ENCODE data around the gene DSCAM. TPM values are rescaled to one million over a fixed set of nuclear protein-coding genes. Genes with fewer than 3 reads are reported as not detected.

DSCAM gene
- total RNA-seq, 3 donors from 2014 or later: not detected

DNA sequence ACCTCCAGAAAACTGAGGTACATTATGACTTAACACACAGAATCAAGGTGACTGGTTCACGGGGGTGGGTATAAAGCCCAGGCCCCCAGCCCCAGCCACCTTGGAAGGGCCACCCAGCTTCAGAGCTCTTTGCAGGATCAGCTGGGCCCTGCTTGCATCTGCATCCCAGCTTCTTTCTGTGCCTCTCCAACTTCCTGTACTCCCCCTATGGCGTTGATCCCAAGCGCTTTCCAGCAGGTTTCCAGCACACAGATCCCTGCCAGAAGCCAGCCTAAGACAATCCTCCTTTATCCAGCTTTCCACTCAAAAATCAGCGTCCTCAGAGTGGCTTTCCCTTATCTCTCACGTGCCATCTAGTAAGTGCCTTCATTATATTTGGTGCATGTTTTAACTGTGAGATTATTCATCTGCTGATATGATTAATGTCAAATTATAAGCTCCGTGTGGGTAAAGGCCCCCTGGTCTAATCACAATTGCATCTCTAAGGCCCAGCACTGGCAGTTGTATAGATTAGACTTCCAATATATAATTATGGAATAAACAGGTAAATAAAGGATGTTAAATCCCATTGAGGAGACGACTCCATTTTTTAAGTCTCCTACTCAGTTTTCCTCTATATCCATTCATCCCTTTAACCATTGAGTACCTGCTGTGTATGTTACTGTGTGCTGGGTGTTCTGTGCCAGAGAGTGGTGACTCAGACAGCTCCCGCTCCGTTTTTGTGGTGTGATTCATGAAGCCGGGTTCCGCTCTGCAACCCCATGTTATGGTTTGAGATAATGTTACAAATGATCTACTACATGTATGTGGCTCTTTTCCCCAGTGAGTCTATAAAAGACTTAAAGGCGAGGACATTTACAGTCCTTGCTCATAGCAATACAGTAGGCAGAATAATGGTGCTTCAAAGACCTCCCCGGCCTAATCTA is 592.2 kb downstream of the DSCAM start:
- H3K4me3 Mint-ChIP-seq: no peak overlapping the region
- DNase-seq: no peak
- H3K4me1 Mint-ChIP-seq (ENCODE audit: low read depth): no peaks in the 10 kb centered on the region
- no peaks in the 10 kb centered on the region for H3K27me3 Mint-ChIP-seq (ENCODE audit: low read depth)
- ATAC-seq: no peak
- no peaks in the 10 kb centered on the region for H3K36me3 Mint-ChIP-seq (ENCODE audit: insufficient read depth)
- peaks cover 3% of the 10 kb centered on the region for H3K9me3 Mint-ChIP-seq

DNA sequence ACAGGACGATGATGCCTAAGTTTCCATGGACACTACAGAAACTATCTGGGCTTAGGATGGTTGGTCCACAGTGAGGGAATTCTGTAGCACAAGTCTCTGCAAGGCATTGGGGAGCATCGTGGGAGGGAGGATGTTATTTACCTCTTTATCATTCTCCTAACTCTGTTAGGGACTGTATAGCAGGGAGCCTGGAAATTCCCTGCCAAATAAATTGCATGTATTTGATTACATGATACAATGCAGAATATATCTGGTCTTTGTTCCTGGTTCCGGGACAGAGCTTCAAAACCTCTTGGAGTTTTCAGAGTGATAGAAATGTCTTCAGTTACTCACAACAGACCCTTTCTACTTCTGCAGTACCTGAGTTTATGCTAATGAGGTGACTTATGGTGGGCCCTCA is 593.8 kb downstream of the DSCAM start:
- no peak for DNase-seq

DNA sequence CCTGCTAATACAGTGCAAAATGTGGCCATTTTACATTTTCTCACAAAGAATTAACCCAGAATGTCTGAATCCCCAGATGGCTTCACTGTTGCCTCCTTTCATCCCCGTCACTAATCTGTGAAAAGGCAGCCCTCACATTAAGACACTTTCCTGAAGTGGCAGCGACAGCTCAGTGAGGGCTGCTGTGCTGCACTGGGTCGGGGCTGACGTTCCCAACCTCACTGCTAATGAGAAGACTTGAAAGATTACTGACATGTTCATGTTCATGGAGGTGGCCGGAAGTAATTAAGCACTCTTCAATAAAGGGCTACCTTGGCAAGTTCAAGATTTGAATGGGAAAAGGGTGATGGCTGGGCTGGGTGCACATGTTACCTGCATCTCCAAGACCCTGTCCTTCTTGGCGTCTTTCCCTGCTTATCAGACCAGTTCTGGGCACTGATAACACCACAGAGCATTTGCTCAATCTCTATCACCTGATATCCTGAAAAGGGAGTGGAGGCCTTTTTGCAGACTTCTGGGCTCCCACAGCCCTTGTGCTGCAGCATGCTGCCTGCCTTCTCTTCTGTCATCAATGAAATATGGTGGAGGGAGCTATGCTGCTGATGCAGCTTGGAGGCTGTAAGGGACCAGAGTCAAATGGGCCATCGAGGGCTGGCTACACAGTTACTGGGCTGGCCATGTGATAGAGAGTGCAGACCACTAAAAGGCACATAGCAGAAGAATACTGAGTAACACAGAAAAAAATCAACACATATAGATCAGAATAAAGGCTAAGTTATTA is 596.3 kb downstream of the DSCAM start:
- DNase-seq (no peak), ATAC-seq (no peak)
- H3K9me3 Mint-ChIP-seq: peaks cover 3% of the 10 kb centered on the region
- H3K27me3 Mint-ChIP-seq (ENCODE audit: low read depth): no peaks in the 10 kb centered on the region
- no peaks in the 10 kb centered on the region for H3K36me3 Mint-ChIP-seq (ENCODE audit: insufficient read depth)
- H3K4me1 Mint-ChIP-seq (ENCODE audit: low read depth): no peaks in the 10 kb centered on the region
- H3K4me3 Mint-ChIP-seq: no peak overlapping the region

More for the DNA sequence above, 593.8 kb downstream of the DSCAM start:
- H3K4me3 Mint-ChIP-seq: no peak overlapping the region
- no peaks in the 10 kb centered on the region for H3K36me3 Mint-ChIP-seq (ENCODE audit: insufficient read depth)
- no peak for ATAC-seq
- H3K4me1 Mint-ChIP-seq (ENCODE audit: low read depth): no peaks in the 10 kb centered on the region
- peaks cover 3% of the 10 kb centered on the region for H3K9me3 Mint-ChIP-seq
- H3K27me3 Mint-ChIP-seq (ENCODE audit: low read depth): no peaks in the 10 kb centered on the region

DNA sequence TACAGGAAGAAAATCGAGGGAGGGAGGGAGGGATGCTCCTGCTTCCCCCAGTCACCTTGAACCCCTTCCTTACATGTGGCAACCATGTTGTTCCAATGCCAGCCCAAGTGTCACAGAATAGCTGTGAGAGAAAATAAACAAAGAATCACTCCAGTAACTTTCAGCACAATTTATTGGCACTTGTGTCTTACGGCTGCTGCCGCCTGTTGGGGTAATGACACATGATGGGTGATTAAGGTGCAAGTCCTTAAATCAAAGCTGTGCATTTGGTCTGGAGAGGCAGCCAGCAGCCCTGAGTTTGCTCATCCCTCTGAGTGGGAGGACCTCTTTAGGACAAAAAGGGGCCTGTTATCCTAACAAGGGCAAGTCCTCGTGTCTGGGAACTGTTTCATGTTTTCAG is 602.0 kb downstream of the DSCAM start:
- Mint-ChIP-seq H3K27me3 (ENCODE audit: low read depth) (peaks cover 1% of the 10 kb centered on the region), H3K36me3 (ENCODE audit: insufficient read depth) (no peaks in the 10 kb centered on the region), H3K9me3 (peaks cover 11% of the 10 kb centered on the region), H3K4me3 (no peak overlapping the region), H3K4me1 (ENCODE audit: low read depth) (no peaks in the 10 kb centered on the region)
- ATAC-seq (no peak), DNase-seq (no peak)

DNA sequence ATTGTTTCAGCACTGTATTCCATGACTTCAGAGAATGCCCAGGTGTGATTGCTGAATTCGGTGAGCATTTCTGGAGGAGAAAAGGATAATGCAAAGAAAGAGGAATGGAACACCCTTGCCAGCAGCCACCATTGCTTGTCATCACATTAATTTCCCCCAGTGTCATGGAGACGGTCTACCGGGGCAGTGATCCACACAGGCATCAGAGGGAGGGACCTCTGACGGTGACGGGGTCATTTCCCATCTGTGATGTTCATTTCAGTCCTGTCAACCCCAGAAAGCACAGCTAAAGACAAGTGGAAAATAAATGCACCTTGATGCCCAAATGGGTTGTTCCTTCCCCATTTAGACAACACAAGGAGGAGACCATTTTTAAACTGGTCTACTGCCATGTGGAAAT is 603.3 kb downstream of the DSCAM start:
- H3K36me3 Mint-ChIP-seq (ENCODE audit: insufficient read depth): no peaks in the 10 kb centered on the region
- ATAC-seq (no peak), DNase-seq (no peak)
- peaks cover 1% of the 10 kb centered on the region for H3K27me3 Mint-ChIP-seq (ENCODE audit: low read depth)
- peaks cover 11% of the 10 kb centered on the region for H3K9me3 Mint-ChIP-seq
- H3K4me1 Mint-ChIP-seq (ENCODE audit: low read depth): no peaks in the 10 kb centered on the region
- no peak overlapping the region for H3K4me3 Mint-ChIP-seq

DNA sequence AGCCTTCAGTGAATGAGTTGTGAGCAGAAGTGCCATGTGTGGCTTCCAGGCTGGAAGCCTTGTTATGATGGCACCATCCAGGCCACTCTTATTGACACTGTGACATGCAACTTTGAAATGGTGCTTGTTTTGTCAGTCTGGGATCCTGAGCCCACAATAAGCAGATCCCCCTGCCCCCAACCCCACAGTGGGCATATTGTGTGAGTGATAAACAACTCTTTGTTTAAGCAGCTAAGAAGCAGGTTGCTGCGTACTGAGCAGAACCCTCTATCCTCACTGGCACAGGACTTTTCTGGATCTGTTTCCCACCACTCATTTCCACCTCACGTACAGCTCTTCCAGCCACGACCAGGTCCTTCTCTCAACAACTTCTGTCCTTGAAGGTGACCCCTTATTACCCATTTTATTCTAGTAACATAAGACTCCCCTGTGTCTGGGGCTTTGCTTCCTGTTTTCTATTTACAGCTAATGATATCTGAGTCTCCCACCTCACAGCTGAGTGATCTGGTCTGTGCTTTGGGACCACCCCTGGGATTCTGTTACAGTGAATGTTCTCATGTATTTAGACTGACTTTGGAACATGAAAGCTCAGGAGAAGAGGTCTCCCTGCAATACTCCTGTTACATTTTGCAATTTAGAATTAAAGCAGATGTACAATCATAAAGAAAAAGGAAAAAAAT is 604.2 kb downstream of the DSCAM start:
- no peaks in the 10 kb centered on the region for H3K4me1 Mint-ChIP-seq (ENCODE audit: low read depth)
- H3K9me3 Mint-ChIP-seq: peaks cover 11% of the 10 kb centered on the region
- H3K36me3 Mint-ChIP-seq (ENCODE audit: insufficient read depth): no peaks in the 10 kb centered on the region
- DNase-seq (no peak), ATAC-seq (no peak)
- peaks cover 1% of the 10 kb centered on the region for H3K27me3 Mint-ChIP-seq (ENCODE audit: low read depth)
- no peak overlapping the region for H3K4me3 Mint-ChIP-seq

DNA sequence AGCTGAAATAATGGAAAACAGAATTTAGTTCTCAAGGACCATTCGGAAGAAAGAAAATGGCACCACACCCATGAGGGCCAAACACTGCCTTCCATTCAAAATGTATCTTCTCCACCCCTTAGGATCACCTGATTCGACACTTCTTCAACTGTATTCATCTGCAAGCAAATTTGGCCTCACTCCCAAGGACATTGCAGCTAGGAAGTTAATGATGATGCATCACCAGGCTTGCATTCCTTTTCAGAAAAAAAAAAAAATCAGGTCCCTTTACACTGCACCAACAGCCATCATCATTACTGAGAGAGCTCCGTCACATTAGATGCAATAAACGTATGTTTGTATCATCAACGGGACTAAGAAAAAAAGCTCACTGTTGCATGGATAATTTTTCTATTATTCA is 611.4 kb downstream of the DSCAM start:
- Mint-ChIP-seq H3K27me3 (ENCODE audit: low read depth) (peaks cover 1% of the 10 kb centered on the region), H3K4me3 (no peak overlapping the region), H3K9me3 (peaks cover 4% of the 10 kb centered on the region), H3K36me3 (ENCODE audit: insufficient read depth) (no peaks in the 10 kb centered on the region), H3K4me1 (ENCODE audit: low read depth) (no peaks in the 10 kb centered on the region)
- ATAC-seq (no peak), DNase-seq (no peak)

DNA sequence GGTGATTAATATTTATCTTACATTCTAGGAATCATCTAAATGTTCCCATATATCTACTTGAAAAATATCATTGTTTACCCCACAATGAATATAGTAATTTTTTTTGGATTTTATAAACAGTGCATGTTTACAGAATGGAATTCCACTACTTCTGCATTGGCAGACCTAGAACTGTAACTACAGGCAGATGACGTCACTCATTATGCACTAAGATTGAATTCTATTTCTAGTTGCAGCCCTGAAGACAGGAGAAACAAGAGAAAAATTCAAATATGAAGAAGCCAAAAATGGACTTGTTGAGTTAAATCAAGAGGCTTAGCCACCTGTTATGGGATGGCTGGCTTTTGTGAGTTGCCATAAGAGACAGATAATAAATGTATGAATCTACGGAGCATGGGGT is 615.0 kb downstream of the DSCAM start:
- no peak for ATAC-seq
- H3K36me3 Mint-ChIP-seq (ENCODE audit: insufficient read depth): no peaks in the 10 kb centered on the region
- DNase-seq: no peak
- no peaks in the 10 kb centered on the region for H3K9me3 Mint-ChIP-seq
- no peak overlapping the region for H3K4me3 Mint-ChIP-seq
- H3K27me3 Mint-ChIP-seq (ENCODE audit: low read depth): no peaks in the 10 kb centered on the region
- H3K4me1 Mint-ChIP-seq (ENCODE audit: low read depth): no peaks in the 10 kb centered on the region

DNA sequence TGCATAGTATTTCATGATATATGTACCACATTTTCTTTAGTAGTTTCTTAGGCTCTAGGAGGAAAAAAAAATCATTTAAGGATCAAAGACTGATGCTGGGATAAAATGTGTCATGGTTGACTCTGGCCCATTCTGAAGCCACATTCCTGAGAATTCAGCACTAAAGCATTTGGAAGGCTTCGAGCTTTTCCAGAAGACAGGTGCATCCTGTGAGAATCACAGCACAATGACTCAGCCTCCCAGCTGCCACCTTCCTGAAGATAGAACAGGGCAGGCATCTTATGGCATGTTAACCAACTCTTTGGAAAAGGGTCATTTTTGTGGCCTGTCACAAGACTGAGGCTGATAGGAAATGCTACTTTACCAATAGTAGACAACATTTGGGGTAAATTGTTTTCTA is 619.9 kb downstream of the DSCAM start:
- DNase-seq (no peak), ATAC-seq (no peak)
- no peaks in the 10 kb centered on the region for H3K4me1 Mint-ChIP-seq (ENCODE audit: low read depth)
- H3K4me3 Mint-ChIP-seq: no peak overlapping the region
- no peaks in the 10 kb centered on the region for H3K36me3 Mint-ChIP-seq (ENCODE audit: insufficient read depth)
- no peaks in the 10 kb centered on the region for H3K9me3 Mint-ChIP-seq
- H3K27me3 Mint-ChIP-seq (ENCODE audit: low read depth): no peaks in the 10 kb centered on the region

DNA sequence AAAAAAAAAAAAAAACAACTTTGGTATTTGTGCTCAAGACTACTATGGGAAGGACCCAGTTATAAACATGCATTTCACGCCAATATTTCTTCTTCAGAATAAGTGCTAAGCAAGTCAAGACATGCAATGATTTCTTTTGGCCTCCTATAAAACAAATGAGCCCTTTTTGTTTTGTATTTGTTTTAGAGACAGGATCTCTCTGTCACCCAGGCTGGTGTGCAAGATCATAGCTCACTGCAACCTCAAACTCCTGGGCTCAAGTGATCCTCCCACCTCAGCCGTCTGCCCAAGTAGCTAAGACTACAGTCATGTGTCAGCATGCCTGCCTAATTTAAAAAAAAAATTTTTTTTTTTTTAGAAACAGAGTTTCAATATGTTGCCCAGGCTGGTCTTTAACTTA is 631.0 kb downstream of the DSCAM start:
- DNase-seq: no peak
- H3K27me3 Mint-ChIP-seq (ENCODE audit: low read depth): no peaks in the 10 kb centered on the region
- no peaks in the 10 kb centered on the region for H3K4me1 Mint-ChIP-seq (ENCODE audit: low read depth)
- no peak for ATAC-seq
- H3K4me3 Mint-ChIP-seq: no peak overlapping the region
- H3K9me3 Mint-ChIP-seq: no peaks in the 10 kb centered on the region
- no peaks in the 10 kb centered on the region for H3K36me3 Mint-ChIP-seq (ENCODE audit: insufficient read depth)

DNA sequence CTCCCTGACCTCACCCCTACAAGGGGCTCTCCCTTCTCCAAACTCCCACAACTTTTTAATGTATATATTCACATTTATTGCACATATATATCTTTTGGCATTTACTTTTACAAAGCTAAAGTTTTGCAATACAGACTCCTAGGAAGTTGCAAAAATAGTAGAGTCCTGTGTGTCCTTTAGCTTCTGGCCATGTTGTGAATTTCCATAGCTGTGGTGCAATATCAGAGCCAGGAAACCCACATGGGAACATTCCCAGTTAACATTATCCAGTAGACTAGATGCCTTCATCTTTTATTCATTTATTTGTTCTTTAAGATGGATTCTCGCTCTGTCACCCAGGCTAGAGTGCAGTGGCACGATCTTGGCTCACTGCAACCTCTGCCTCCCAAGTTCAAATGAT is 636.7 kb downstream of the DSCAM start:
- Mint-ChIP-seq H3K36me3 (ENCODE audit: insufficient read depth) (no peaks in the 10 kb centered on the region), H3K4me1 (ENCODE audit: low read depth) (no peaks in the 10 kb centered on the region), H3K27me3 (ENCODE audit: low read depth) (no peaks in the 10 kb centered on the region), H3K9me3 (no peaks in the 10 kb centered on the region), H3K4me3 (no peak overlapping the region)
- ATAC-seq (no peak), DNase-seq (no peak)

DNA sequence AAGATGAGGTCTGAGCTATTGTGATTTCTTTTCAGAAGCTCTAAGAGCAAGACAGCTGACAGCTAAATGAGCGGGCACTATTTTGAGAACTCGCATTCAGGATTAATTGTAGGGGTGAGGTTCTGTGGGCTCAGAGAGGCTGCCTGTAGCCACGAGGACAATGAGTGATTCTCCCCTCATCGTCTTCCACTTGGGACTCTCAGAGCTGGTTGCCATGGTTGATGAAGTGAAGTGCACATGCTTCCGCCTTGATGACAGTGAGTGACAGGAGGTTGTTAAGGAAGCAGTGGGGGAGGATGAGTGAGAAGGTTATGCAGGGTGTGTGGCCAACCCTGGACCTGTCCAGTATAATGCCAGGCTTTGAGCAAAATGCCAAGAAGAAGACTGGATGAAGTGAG is 638.0 kb downstream of the DSCAM start:
- Mint-ChIP-seq H3K27me3 (ENCODE audit: low read depth) (no peaks in the 10 kb centered on the region), H3K4me3 (no peak overlapping the region)
- DNase-seq: no peak

DNA sequence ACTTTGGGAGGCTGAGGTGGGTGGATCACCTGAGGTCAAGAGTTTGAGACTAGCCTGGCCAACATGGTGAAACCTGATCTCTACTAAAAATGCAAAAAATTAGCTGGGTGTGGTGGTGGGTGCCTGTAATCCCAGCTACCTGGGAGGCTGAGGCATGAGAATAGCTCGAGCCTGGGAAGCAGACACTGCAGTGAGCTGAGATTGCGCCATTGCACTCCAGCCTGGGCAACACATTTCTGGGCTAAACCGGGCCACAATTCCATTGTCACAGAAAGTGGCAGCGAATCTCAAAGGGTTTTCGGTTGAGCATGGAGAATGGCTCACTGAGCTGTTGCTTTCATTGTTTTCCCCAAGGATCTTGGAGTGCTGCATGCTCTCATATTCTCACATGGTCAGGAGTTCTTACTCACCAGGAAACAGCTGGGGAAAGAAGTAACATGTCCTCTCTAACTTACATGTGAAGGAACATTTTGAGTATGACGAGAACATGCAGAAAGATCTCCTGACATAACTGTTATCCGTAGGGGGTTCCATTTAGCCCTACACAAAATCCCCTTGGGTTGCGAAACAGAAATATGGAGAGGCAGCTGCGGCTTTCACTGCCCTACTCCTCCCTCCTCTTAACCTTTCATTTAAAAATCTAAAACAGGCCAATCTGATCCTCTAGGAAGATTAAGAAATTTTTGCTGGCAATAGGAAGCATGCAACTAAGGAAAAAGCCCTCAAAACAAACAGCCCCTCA is 638.6 kb downstream of the DSCAM start:
- DNase-seq (no peak), ATAC-seq (no peak)
- Mint-ChIP-seq H3K4me3 (no peak overlapping the region), H3K4me1 (ENCODE audit: low read depth) (no peaks in the 10 kb centered on the region), H3K9me3 (no peaks in the 10 kb centered on the region), H3K27me3 (ENCODE audit: low read depth) (no peaks in the 10 kb centered on the region), H3K36me3 (ENCODE audit: insufficient read depth) (no peaks in the 10 kb centered on the region)

More for the DNA sequence above, 638.0 kb downstream of the DSCAM start:
- no peaks in the 10 kb centered on the region for H3K36me3 Mint-ChIP-seq (ENCODE audit: insufficient read depth)
- no peak for ATAC-seq
- H3K9me3 Mint-ChIP-seq: no peaks in the 10 kb centered on the region
- no peaks in the 10 kb centered on the region for H3K4me1 Mint-ChIP-seq (ENCODE audit: low read depth)

DNA sequence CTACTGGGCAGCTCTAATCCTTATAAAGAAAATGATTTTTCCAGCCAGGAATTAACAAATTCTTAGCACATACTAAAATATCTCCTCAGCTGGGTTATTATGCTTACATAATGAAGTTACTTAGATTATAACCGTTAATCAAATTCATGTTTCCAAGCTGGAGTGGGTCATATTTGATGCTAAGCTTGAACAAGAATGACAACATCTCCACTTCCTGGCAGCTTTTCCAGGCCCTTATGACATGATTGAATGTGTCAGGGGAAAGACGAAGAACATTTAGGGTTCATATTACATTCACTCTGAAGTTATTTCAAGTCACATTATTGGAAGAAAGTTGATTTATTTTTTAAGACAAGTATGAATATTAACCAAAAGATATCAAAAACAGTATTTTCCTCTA is 646.0 kb downstream of the DSCAM start:
- no peak for ATAC-seq
- Mint-ChIP-seq H3K4me3 (no peak overlapping the region), H3K36me3 (ENCODE audit: insufficient read depth) (no peaks in the 10 kb centered on the region), H3K27me3 (ENCODE audit: low read depth) (no peaks in the 10 kb centered on the region), H3K9me3 (peaks cover 14% of the 10 kb centered on the region), H3K4me1 (ENCODE audit: low read depth) (no peaks in the 10 kb centered on the region)
- no peak for DNase-seq

Data from activated T-cell treated with anti-CD3 and anti-CD28 coated beads, Interleukin-2, amount 50 U/mL, for 4 hours (primary cell).